GM12878 (cell line): ENCODE data around the gene ASB2. TPM values are rescaled to one million over a fixed set of nuclear protein-coding genes. Genes with fewer than 3 reads are reported as not detected.

Experiments
- ATAC-seq: fragments of 200-7000 bp; cut with Tn5 transposase; 3 replicates; pipeline ENCODE4 v1.9.1; 2020; ENCODE audit warnings: mild to moderate bottlenecking, moderate library complexity
- BruUV-seq: library from RNA; stranded (reverse); fragments of 400-500 nt; replicated peaks from 2 replicates; lab custom pipeline; 2021; lab: Mats Ljungman, UMichigan
- CTCF ChIA-PET: fragments of 300-600 bp; sonication (Branson Sonifier 250); formaldehyde crosslinking; extraction: SDS; loops from one replicate; lab custom pipeline; 2021; ENCODE audit warnings: inconsistent platforms; lab: Yijun Ruan, JAX
- POLR2A ChIA-PET: fragments of 350-600 bp; formaldehyde crosslinking; extraction: SDS; loops from one replicate; lab custom pipeline; 2021; ENCODE audit warnings: inconsistent platforms; lab: Charles Lee
- RAD21 ChIA-PET: fragments of 300-600 bp; sonication (Branson Sonifier 250); formaldehyde crosslinking; loops from one replicate; lab custom pipeline; 2023; ENCODE audit warnings: antibody characterized with exemption; ENCODE audit not compliant: unreplicated experiment; lab: Charles Lee
- SMC1A ChIA-PET: fragments of 300-600 bp; sonication (Branson Sonifier 250); formaldehyde crosslinking; loops from one replicate; lab custom pipeline; 2023; ENCODE audit not compliant: unreplicated experiment, uncharacterized antibody; lab: Charles Lee
- DNase-seq: peaks from one replicate; pipeline ENCODE4 v3.0.0-alpha.2; 2011; ENCODE audit warnings: low read depth, low spot score
- FAIRE-seq: peaks from 3 replicates; lab custom pipeline; 2011; peaks lifted over from hg19 to GRCh38; lab: Jason Lieb, UNC
- H2AFZ ChIP-seq: 2 replicates; pipeline ENCODE4 v1.6.0; 2011; ENCODE audit warnings: low read depth, low read length, control low read depth; ENCODE audit not compliant: control insufficient read depth
- H3K27ac ChIP-seq: 2 replicates; pipeline ENCODE4 v1.5.1; 2011; ENCODE audit warnings: control low read depth; ENCODE audit not compliant: control insufficient read depth, insufficient read depth
- H3K27me3 ChIP-seq, 2 experiments: replicated peaks in 1 of 2; 2 replicates each; pipeline versions ENCODE4 v1.6.0 to v1.6.1; 2011; ENCODE audit warnings: low read length in 1 of 2; ENCODE audit not compliant: control insufficient read depth in 2 of 2, insufficient read depth in 2 of 2
- H3K36me3 ChIP-seq, 2 experiments: 2 replicates each; pipeline ENCODE4 v1.5.1; 2011; ENCODE audit warnings: low read length in 1 of 2; ENCODE audit not compliant: control insufficient read depth in 2 of 2, insufficient read depth in 2 of 2
- H3K4me1 ChIP-seq: 2 replicates; pipeline ENCODE4 v1.6.1; 2011; ENCODE audit warnings: mild to moderate bottlenecking, low read length, moderate library complexity, mixed read lengths; ENCODE audit not compliant: control insufficient read depth, insufficient read depth
- H3K4me2 ChIP-seq: 2 replicates; pipeline ENCODE4 v1.6.0; 2011; ENCODE audit warnings: control low read depth; ENCODE audit not compliant: control insufficient read depth, insufficient read depth
- H3K4me3 ChIP-seq: fragments of 200-600 bp; sonication (generic); 2 replicates; pipeline ENCODE4 v1.5.1; 2016
- H3K79me2 ChIP-seq: 2 replicates; pipeline ENCODE4 v1.6.0; 2011; ENCODE audit warnings: low read length; ENCODE audit not compliant: control insufficient read depth, insufficient read depth
- H3K9ac ChIP-seq: 2 replicates; pipeline ENCODE4 v1.8.0; 2011; ENCODE audit warnings: low read length, control low read depth, mixed read lengths; ENCODE audit not compliant: control insufficient read depth, insufficient read depth
- H3K9me3 ChIP-seq: replicated peaks from 3 replicates; pipeline ENCODE4 v1.5.1; 2011; ENCODE audit warnings: mild to moderate bottlenecking, low read length; ENCODE audit not compliant: control insufficient read depth, insufficient read depth
- H4K20me1 ChIP-seq: 2 replicates; pipeline ENCODE4 v1.6.0; 2011; ENCODE audit not compliant: control insufficient read depth, insufficient read depth
- CBFB ChIP-seq: IDR thresholded peaks from 2 replicates; pipeline ENCODE4 v1.6.1; 2016; ENCODE audit warnings: antibody characterized with exemption, low read depth
- MXI1 ChIP-seq: fragments of 150-350 bp; IDR thresholded peaks from 2 replicates; pipeline ENCODE4 v1.6.1; 2011; ENCODE audit warnings: low read depth, mild to moderate bottlenecking, inconsistent platforms, low read length, improper control_type of control experiment
- NBN ChIP-seq: fragments of 450-650 bp; IDR thresholded peaks from 2 replicates; pipeline ENCODE4 v1.6.1; 2016
- SMARCA5 ChIP-seq: fragments of 450-650 bp; IDR thresholded peaks from 2 replicates; pipeline ENCODE4 v1.6.1; 2017; ENCODE audit warnings: mild to moderate bottlenecking
- SPI1 ChIP-seq: IDR thresholded peaks from 2 replicates; pipeline ENCODE4 v1.6.1; 2011; ENCODE audit warnings: low read depth, mild to moderate bottlenecking, low read length, moderate library complexity, borderline replicate concordance; ENCODE audit not compliant: insufficient read depth
- TAF1 ChIP-seq: IDR thresholded peaks from 2 replicates; pipeline ENCODE4 v1.6.1; 2011; ENCODE audit warnings: mild to moderate bottlenecking, low read depth, low read length, borderline replicate concordance
- TCF3 ChIP-seq: IDR thresholded peaks from 2 replicates; pipeline ENCODE4 v1.6.1; 2012; ENCODE audit warnings: low read depth, mild to moderate bottlenecking, low read length, borderline replicate concordance; ENCODE audit not compliant: insufficient read depth
- ZBED1 ChIP-seq: IDR thresholded peaks from 2 replicates; pipeline ENCODE4 v1.6.1; 2016; ENCODE audit warnings: borderline replicate concordance
- ZNF622 ChIP-seq: fragments of 450-650 bp; IDR thresholded peaks from 2 replicates; pipeline ENCODE4 v1.6.1; 2017; ENCODE audit warnings: mild to moderate bottlenecking, inconsistent platforms
- WGBS: methylation state at CpG from one replicate; pipeline ENCODE4 v1.1.6; 2016; ENCODE audit warnings: low lambda C conversion rate; ENCODE audit not compliant: insufficient replicate concordance, insufficient coverage; ENCODE audit errors: missing lambda C conversion rate; 5-methylcytosine and 5-hydroxymethylcytosine counted together
- in situ Hi-C: fragments of 300-500 bp; cut with MboI; formaldehyde crosslinking; loops from 9 replicates; pipeline ENCODE4 v1.14.3; 2018; ENCODE audit warnings: mixed read lengths
- intact Hi-C: fragments of 100-400 bp; cut with micrococcal nuclease; formaldehyde crosslinking; loops from one replicate; pipeline ENCODE4 v1.14.2; 2022; ENCODE audit not compliant: unreplicated experiment
- polyA plus RNA-seq, 11 experiments: library from polyadenylated mRNA; depleted of rRNA in 4 of 11; unstranded in 6 of 11; stranded (reverse) in 5 of 11; fragments of >200 nt; fragmentation: Nextera tagmentation in 4 of 11; fragmentation: Illumina TruSeq in 1 of 11; extraction: Ambion mirVana in 4 of 11; extraction: Trizol in 1 of 11; gene quantifications; 1 replicate in 1 of 11; 2 replicates in 10 of 11; pipeline versions ENCODE4 v1.2.1 to v1.2.3, GENCODE V29; 2011 to 2016; ENCODE audit warnings: inconsistent platforms in 2 of 11, missing spikeins in 2 of 11, low read depth in 1 of 11
- total RNA-seq, 4 experiments: library from RNA; depleted of rRNA in 3 of 4; stranded (reverse); fragments of >200 nt in 3 of 4; fragmentation: Illumina TruSeq in 1 of 4; extraction: Trizol in 1 of 4; gene quantifications; 2 replicates each; pipeline versions ENCODE4 v1.2.1 to v1.2.3, GENCODE V29; 2013 to 2021
- TF ChIP-seq, protein P1 (sequence below): fragments of 450-650 bp; IDR thresholded peaks from 2 replicates; pipeline ENCODE4 v1.6.1; 2017; ENCODE audit warnings: low read depth, mild to moderate bottlenecking, moderate library complexity

The ASB2 gene
- total and polyA plus RNA-seq, 10 of the 15 experiments (the other 5 are each of a cell fraction or from before 2014, with no cell fraction given): 3.0 to 54.8 (median 33.5) TPM

DNA sequence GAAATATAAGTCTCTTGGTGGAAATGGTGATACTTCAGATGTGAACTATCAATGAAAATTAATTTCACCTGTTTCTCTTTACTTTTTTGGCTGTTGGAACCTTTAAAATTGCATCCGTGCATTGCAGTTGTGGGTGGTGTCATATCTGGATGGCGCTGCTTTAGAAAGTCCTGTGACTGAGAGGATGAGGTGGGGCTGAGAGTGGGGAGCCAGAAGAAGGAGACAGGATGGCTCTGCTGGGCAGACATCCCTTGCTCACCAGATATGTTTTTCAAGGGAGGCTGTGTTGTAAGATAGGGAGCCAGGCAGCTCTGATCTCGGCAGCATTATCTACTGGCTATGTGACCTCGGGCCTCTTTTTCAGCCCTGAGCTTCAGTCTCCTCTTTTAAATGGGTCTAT lies 12.7 kb downstream of the ASB2 start:
- ATAC-seq (no peak), DNase-seq (no peak), FAIRE-seq (no peak)
- Histone ChIP-seq H3K4me2 (no peak overlapping the region; the same call in 1 of the 2 replicates), H3K27me3 (no peaks in the 10 kb centered on the region), H4K20me1 (no peaks in the 10 kb centered on the region), H3K4me1 (peaks cover 96% of the 10 kb centered on the region), H3K9me3 (no peaks in the 10 kb centered on the region; the same call in 1 of the 3 replicates), H3K36me3 (no peaks in the 10 kb centered on the region), H2AFZ (no peak overlapping the region), H3K79me2 (no peaks in the 10 kb centered on the region), H3K9ac (peak overlapping the region; percentile 72; the same call in 1 of the 2 replicates), H3K27ac (peak overlapping the region; percentile 95), H3K4me3 (no peak overlapping the region)
- TF ChIP-seq SMARCA5: no peak
- no peak for TF ChIP-seq CBFB
- TF ChIP-seq ZBED1: no peak
- intact Hi-C loops (no loop called here), in situ Hi-C loops (loop anchor here (25.0 kb wide), 2 partner anchors 1201 to 1699 kb away; no protein-coding TSS in a partner anchor)
- CTCF ChIA-PET: interaction anchor here (0.8 to 6.6 kb wide), 9 partner anchors 9 to 41 kb away, joined by 3 to 73 read pairs (median 4); partner anchors contain the start of gene ASB2
- POLR2A ChIA-PET: interaction anchor here (0.9 to 3.3 kb wide), 3 partner anchors 12 to 38 kb away, joined by 3 to 18 read pairs (median 14); partner anchors contain the start of gene ASB2
- SMC1A ChIA-PET: interaction anchor here (0.7 to 19.5 kb wide), 4 partner anchors 13 to 36 kb away, joined by 3 to 409 read pairs (median 10); partner anchors contain the start of gene ASB2
- RAD21 ChIA-PET: interaction anchor here (1.2 to 15.3 kb wide), 5 partner anchors 11 to 37 kb away, joined by 4 to 324 read pairs (median 20); partner anchors contain the start of genes ASB2 and CCDC197
- WGBS: 65% methylated on average over 4 of the region's 4 CpGs
- no TSS peak for BruUV-seq

DNA sequence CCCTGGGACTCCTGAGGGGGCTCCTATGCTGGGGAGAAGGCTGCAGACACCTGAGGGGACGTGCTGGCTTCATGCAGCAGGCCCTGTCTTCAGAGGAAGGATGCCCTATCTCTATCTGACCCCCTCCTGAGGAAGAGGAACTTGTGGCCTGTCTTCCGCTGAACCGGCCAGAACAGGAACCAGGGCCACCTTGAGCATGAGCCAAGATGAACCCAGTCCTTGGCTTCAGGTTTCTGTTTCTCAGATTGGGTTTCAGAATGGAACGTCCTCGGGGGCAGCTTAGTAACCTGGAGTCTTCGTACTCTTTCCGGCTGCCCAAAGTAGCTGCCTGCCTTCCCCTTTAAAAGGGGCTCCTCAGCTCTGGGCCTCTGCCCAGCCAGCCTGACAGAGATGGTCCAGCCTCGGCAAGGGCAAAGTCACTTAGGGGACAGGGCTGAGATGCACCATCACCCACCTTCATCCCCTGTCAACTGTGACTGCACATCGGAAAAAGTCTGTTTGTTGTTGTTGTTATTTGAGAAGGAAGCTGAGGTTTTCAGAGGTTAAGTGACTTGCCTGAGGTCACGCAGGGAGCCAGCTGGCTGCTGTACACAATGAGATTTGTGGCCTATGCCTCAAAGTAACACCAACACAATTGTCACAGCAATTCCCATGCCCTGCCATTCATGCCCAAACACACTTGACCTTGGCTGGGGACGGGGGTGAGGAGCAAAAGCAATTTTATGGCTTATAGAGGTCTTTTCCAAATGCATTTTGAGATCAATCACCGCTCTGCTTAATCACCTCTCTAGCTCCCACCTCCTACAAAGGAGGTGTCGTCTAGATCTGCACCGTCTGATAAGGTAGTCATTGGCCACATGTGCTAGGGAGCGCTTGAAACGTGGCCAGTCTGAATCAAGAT lies 13.4 kb downstream of the ASB2 start:
- ChIA-PET POLR2A (interaction anchor here (0.6 to 3.3 kb wide), 5 partner anchors 8 to 38 kb away, joined by 3 to 18 read pairs (median 3); partner anchors contain the start of gene ASB2), SMC1A (interaction anchor here (0.7 to 19.5 kb wide), 9 partner anchors 8 to 424 kb away, joined by 3 to 409 read pairs (median 3); partner anchors contain the start of gene ASB2), CTCF (interaction anchor here (0.8 to 6.6 kb wide), 9 partner anchors 8 to 42 kb away, joined by 3 to 73 read pairs (median 4); partner anchors contain the start of gene ASB2), RAD21 (interaction anchor here (1.2 to 15.3 kb wide), 5 partner anchors 10 to 37 kb away, joined by 4 to 324 read pairs (median 20); partner anchors contain the start of genes ASB2 and CCDC197)
- Histone ChIP-seq H3K9me3 (no peaks in the 10 kb centered on the region; the same call in 1 of the 3 replicates), H3K36me3 (no peaks in the 10 kb centered on the region), H3K4me3 (peak overlapping the region; percentile 49), H4K20me1 (no peaks in the 10 kb centered on the region), H3K4me1 (peaks cover 96% of the 10 kb centered on the region), H3K4me2 (peak overlapping the region; percentile 97), H3K27me3 (no peaks in the 10 kb centered on the region), H3K79me2 (no peaks in the 10 kb centered on the region), H3K9ac (peak overlapping the region; percentile 72), H3K27ac (peak overlapping the region; percentile 95), H2AFZ (peak overlapping the region; percentile 29; the same call in 1 of the 2 replicates)
- intact Hi-C loops (no loop called here), in situ Hi-C loops (loop anchor here (25.0 kb wide), 2 partner anchors 1201 to 1699 kb away; no protein-coding TSS in a partner anchor)
- DNase-seq: peak; percentile 72
- ATAC-seq: peak; percentile 61
- FAIRE-seq: peak; percentile 74
- no TSS peak for BruUV-seq
- WGBS: 22% methylated on average over 16 of the region's 16 CpGs
- no peak for TF ChIP-seq ZNF622
- peak; percentile 70 for TF ChIP-seq SPI1
- TF ChIP-seq MXI1: peak; percentile 48; the same call in 1 of the 2 replicates
- TF ChIP-seq, protein P1, sequence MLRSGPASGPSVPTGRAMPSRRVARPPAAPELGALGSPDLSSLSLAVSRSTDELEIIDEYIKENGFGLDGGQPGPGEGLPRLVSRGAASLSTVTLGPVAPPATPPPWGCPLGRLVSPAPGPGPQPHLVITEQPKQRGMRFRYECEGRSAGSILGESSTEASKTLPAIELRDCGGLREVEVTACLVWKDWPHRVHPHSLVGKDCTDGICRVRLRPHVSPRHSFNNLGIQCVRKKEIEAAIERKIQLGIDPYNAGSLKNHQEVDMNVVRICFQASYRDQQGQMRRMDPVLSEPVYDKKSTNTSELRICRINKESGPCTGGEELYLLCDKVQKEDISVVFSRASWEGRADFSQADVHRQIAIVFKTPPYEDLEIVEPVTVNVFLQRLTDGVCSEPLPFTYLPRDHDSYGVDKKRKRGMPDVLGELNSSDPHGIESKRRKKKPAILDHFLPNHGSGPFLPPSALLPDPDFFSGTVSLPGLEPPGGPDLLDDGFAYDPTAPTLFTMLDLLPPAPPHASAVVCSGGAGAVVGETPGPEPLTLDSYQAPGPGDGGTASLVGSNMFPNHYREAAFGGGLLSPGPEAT: peak; percentile 72
- peak; percentile 81; the same call in 1 of the 2 replicates for TF ChIP-seq ZBED1
- TF ChIP-seq TAF1: no peak; the same call in 1 of the 2 replicates
- TF ChIP-seq NBN: peak; percentile 90
- peak; percentile 98 for TF ChIP-seq TCF3
